ENCODE measurements around the gene DCC. TPM values are rescaled to one million over a fixed set of nuclear protein-coding genes. Genes with fewer than 3 reads are reported as not detected.

The DCC gene
- total and polyA plus RNA-seq, 2 donors (not counting 1 experiment from before 2014, with no cell fraction given), result not detected

DNA sequence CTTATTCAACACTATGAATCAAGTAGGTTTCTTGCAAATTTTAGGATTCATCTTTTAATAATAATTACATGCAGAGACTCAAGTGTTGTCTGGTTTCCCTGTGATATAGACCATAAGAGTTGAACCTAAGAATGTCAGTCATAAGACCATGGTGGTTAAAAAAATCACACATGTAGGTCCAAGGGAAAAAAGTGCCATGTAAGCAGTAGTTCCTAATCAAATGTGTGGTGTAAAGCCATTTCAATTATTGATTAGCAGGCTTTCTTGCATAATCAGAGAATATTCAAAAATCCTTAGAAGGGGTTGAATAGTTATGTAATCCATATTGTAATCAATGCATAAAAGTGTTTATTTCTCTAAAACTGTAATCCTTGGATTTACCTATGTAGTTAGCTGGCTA, 93.8 kb downstream of the DCC start:
- H3K79me2 ChIP-seq (ENCODE audit: control insufficient read depth, insufficient read depth, low read length), result no peaks in the 10 kb centered on the region
- POLR2A ChIA-PET, result no interaction called here
- H3K9me3 ChIP-seq (ENCODE audit: control extremely low read depth in 1 of 3, control insufficient read depth in 2 of 3, insufficient read depth in 1 of 3, low read length in 2 of 3), result no peaks in the 10 kb centered on the region
- TF ChIP-seq EZH2 (IDR thresholded peaks at IDR 0.05; ENCODE audit: borderline replicate concordance, insufficient read depth, low read depth, low read length, poor library complexity, severe bottlenecking), result no peak
- no peak for TF ChIP-seq CTCF (IDR thresholded peaks at IDR 0.05)
- ATAC-seq (ENCODE audit: low read depth), result no peak
- H3K4me2 ChIP-seq (replicated peaks; ENCODE audit: low read depth, low read length, poor library complexity, severe bottlenecking), result no peak overlapping the region
- no peak for DNase-seq
- no peaks in the 10 kb centered on the region for H3K9me3 Mint-ChIP-seq (ENCODE audit: insufficient read depth)
- no peaks in the 10 kb centered on the region for H3K4me1 ChIP-seq (ENCODE audit: control insufficient read depth in 2 of 2, insufficient read depth in 2 of 2, low read length in 2 of 2)
- CTCF ChIA-PET, result no interaction called here
- H3K4me3 ChIP-seq (ENCODE audit: control extremely low read depth in 1 of 5, extremely low read depth in 1 of 5, insufficient read depth in 1 of 5, low read depth in 2 of 5, low read length in 4 of 5), result no peak overlapping the region
- no peak overlapping the region for H3K27ac ChIP-seq (ENCODE audit: low read length in 2 of 2)
- no peaks in the 10 kb centered on the region for H3K27me3 ChIP-seq (replicated peaks in 1 of 4; ENCODE audit: control extremely low read depth in 1 of 4, control insufficient read depth in 3 of 4, insufficient read depth in 4 of 4, low read length in 3 of 4)
- H3K36me3 ChIP-seq (replicated peaks in 1 of 2; ENCODE audit: control extremely low read depth in 1 of 2, control insufficient read depth in 1 of 2, extremely low read depth in 1 of 2, insufficient read depth in 2 of 2, low read length in 1 of 2), result no peaks in the 10 kb centered on the region
- intact Hi-C loops (cut with micrococcal nuclease), result no loop called here
- no peaks in the 10 kb centered on the region for H3K27me3 Mint-ChIP-seq
- H3K4me1 Mint-ChIP-seq, result no peaks in the 10 kb centered on the region
- H3K9ac ChIP-seq (ENCODE audit: low read length), result no peak overlapping the region
- H2AFZ ChIP-seq (ENCODE audit: insufficient read depth, low read depth, low read length, poor library complexity, severe bottlenecking), result no peak overlapping the region
- no peaks in the 10 kb centered on the region for H4K20me1 ChIP-seq (ENCODE audit: control insufficient read depth, insufficient read depth, low read length, poor library complexity, severe bottlenecking)
- no peak overlapping the region for H3K27ac Mint-ChIP-seq
- H3K4me3 Mint-ChIP-seq, result no peak overlapping the region

DNA sequence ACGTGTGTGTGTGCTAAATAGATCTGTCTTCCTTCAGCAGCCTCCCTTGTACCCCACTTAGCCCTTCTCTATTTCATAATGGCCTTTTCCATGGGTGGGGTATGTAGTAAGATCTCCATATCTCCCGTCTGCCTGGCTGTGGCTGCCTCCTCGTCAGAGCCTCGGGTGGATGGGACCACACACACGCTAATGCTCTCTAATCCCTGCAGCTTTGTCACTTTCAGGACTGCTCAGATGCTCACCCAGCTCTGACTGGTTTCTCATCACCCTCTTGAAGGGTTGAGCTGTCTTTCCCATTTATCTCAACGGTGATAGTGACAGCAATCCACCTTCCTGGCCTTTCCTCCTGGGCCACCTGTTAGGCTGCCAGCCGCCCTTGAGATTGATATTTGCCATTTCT, 95.3 kb downstream of the DCC start:
- no peaks in the 10 kb centered on the region for H3K36me3 ChIP-seq (replicated peaks in 1 of 2; ENCODE audit: control extremely low read depth in 1 of 2, control insufficient read depth in 1 of 2, extremely low read depth in 1 of 2, insufficient read depth in 2 of 2, low read length in 1 of 2)
- no peaks in the 10 kb centered on the region for H4K20me1 ChIP-seq (ENCODE audit: control insufficient read depth, insufficient read depth, low read length, poor library complexity, severe bottlenecking)
- Mint-ChIP-seq H3K4me1 (no peaks in the 10 kb centered on the region), H3K9me3 (ENCODE audit: insufficient read depth) (no peaks in the 10 kb centered on the region), H3K4me3 (no peak overlapping the region), H3K27me3 (no peaks in the 10 kb centered on the region), H3K27ac (no peak overlapping the region)
- ChIA-PET POLR2A (no interaction called here), CTCF (no interaction called here)
- no peak overlapping the region for H2AFZ ChIP-seq (ENCODE audit: insufficient read depth, low read depth, low read length, poor library complexity, severe bottlenecking)
- no peaks in the 10 kb centered on the region for H3K9me3 ChIP-seq (ENCODE audit: control extremely low read depth in 1 of 3, control insufficient read depth in 2 of 3, insufficient read depth in 1 of 3, low read length in 2 of 3)
- no peaks in the 10 kb centered on the region for H3K79me2 ChIP-seq (ENCODE audit: control insufficient read depth, insufficient read depth, low read length)
- no peak overlapping the region for H3K27ac ChIP-seq (ENCODE audit: low read length in 2 of 2)
- WGBS (ENCODE audit: insufficient coverage), result 81% methylated on average over 2 of the region's 7 CpGs
- H3K9ac ChIP-seq (ENCODE audit: low read length), result no peak overlapping the region
- no peak overlapping the region for H3K4me3 ChIP-seq (ENCODE audit: control extremely low read depth in 1 of 5, extremely low read depth in 1 of 5, insufficient read depth in 1 of 5, low read depth in 2 of 5, low read length in 4 of 5)
- TF ChIP-seq CTCF (IDR thresholded peaks at IDR 0.05), result no peak
- TF ChIP-seq EZH2 (IDR thresholded peaks at IDR 0.05; ENCODE audit: borderline replicate concordance, insufficient read depth, low read depth, low read length, poor library complexity, severe bottlenecking), result no peak
- DNase-seq (no peak), ATAC-seq (ENCODE audit: low read depth) (no peak)
- intact Hi-C loops (cut with micrococcal nuclease), result no loop called here
- H3K27me3 ChIP-seq (replicated peaks in 1 of 4; ENCODE audit: control extremely low read depth in 1 of 4, control insufficient read depth in 3 of 4, insufficient read depth in 4 of 4, low read length in 3 of 4), result no peaks in the 10 kb centered on the region
- H3K4me1 ChIP-seq (ENCODE audit: control insufficient read depth in 2 of 2, insufficient read depth in 2 of 2, low read length in 2 of 2), result no peaks in the 10 kb centered on the region
- H3K4me2 ChIP-seq (replicated peaks; ENCODE audit: low read depth, low read length, poor library complexity, severe bottlenecking), result no peak overlapping the region

Measured in B cell (primary cell).